Erythroblast (primary cell): ENCODE measurements around the gene GEMIN4.

Experiments used
- GATA1 ChIP-seq: IDR thresholded peaks from 2 replicates; pipeline ENCODE4 v1.6.1; 2011; ENCODE audit warnings: low read depth, mild to moderate bottlenecking, control low read depth, low read length, moderate library complexity
- POLR2A ChIP-seq: IDR thresholded peaks from 2 replicates; pipeline ENCODE4 v1.6.1; 2011; ENCODE audit warnings: mild to moderate bottlenecking, low read length

DNA sequence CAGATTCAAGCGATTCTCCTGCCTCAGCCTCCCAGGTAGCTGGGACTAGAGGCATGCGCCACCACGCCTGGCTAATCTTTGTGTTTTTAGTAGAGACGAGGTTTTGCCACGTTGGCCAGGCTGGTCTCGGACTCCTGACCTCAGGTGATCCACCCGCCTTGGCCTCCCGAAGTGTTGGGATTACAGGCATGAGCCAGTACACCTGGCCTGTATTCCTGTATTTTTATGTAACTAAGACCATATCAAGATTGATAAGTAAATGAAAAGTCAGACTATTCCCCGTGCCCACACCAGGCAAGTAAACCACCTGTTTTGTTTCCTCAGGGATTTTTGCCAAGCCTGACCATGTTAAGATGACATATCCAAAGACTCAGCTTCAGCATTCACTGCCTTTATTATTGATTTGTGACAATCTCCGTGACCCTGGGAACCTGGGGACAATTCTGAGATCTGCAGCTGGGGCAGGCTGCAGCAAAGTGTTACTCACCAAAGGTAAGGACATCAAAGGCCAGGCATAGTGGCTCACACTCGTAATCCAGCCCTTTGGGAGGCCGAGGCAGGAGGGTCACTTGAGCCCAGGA is 35.7 kb upstream of the GEMIN4 start:
- no peak for TF ChIP-seq POLR2A
- TF ChIP-seq GATA1 = no peak
